Anterior cingulate cortex (tissue), 58 donors: Measurements from ENCODE around the gene WWOX.
"Not testable (repeated sequence)": the region's sequence is repeated elsewhere in the genome, so short reads cannot be mapped to it uniquely, and the experiment has no call there.

Experiments
- DNase-seq, 58 donors: peaks; one replicate each; lab custom pipeline; 2025; lab: John Stamatoyannopoulos, UW

The WWOX gene

DNA sequence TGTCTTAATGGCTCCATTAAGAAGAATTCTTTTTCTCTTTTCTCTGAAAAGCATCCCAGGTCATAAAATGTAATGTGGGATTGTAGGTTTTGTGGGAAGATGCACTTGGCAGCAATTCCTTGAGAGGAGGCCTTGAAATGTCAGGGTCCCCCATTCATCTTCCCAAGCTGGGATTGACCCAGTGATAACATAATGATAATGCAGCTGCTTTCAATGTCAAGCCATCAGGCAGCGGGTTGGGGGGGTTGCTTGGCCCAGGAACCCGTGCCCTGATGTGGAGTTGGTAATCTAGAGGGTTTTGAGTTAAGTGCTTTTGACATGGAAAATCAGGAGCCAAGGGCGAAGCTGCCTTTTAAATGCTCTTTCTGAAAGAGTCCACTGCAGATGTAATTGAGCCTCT lies 484.0 kb downstream of the WWOX start:
- no peak for DNase-seq

DNA sequence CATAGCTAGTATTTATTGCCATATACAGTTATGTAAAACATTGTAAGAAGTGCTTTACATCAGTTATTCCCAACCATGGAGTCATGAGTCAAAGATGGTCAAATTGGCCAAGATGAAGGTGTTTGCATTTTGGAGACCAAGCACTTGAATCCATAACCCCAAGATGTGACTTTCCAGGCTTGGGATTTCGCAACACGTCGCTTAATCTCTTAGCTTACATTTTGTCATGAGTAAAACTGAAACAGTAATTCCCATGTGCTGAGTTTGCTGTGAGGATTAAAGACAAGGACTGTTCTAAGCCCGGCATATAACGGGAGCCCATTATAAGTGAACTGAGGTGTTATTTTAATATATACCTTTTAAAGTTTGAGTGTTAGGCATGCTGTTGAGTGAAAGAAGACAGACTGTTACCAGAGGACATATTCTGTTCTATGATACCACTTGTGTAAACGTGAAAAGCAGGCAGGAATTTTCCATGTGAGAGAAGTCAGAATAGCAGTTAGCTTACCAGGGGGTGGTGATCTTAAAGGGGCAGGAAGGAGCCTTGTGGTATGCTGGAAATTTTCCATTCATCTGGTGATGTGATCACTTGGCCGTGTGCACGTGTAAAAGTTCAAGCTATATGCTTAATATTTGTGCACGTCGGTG lies 484.9 kb downstream of the WWOX start:
- no peak for DNase-seq

- no peak for DNase-seq
Measured at GRCh38 chr16:78584991-78585390, 485.5 kb downstream of the WWOX start.

- DNase-seq = no peak
Measured at GRCh38 chr16:78589331-78589730, 489.9 kb downstream of the WWOX start.

DNA sequence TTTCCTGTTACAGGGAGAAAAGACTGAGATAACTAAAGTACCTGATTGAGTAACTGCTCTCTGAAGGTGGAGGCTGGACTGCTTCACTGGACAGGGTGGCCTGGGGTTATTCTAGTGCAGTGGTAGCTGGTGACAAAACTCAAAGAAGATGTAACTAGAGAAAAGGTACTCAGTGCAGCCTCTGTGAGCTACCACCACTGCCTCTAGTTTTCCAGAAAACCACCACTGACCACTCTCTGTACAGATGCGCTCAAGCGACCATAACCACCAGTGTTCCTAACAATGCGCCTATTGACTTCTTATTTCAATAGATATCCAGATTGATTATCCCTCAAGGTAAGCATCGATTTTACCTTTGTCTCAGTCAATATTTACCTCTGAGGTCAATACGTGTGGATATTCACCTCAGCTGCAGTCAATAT lies 492.2 kb downstream of the WWOX start:
- DNase-seq = no peak

GRCh38 chr16:78592111-78592510 lies 492.7 kb downstream of the WWOX start:
- no peak for DNase-seq

DNA sequence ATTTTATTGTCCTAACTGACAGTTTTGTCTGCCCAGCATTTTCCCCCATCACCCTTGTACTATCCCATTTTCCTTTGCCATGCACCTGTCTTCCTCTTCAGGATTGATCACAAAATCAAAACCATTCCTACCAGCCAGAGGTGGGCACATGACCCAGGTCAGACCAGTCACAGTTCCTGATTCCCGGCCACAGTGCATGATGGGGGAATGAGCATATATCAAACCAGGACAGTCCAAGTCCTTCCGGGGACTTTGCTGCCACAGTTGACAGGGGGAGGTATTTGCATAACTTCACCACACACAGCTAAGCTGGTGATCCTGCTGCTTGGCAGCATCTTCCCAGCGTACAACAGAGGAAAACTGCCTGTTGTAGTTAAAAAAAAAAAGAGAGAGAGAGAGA lies 493.9 kb downstream of the WWOX start:
- no peak for DNase-seq

DNA sequence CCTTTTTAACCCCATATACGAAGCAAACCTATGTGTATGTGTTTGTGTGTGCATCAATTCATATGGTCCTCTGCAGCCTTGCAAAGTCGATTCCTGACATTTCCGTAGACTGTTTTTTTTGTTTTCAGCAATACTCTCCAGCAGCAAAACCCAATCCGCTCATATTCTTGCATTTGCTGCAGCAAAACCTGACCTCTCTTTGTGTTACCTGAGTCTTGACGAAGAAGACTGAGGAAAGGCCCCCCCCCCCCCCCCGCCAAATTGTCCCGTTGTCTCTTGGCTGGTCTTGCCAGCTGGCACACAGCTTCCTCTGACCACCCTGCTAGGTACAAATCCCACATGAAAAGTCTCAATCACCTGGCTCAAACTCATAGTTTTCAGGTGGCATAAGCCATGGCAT lies 494.7 kb downstream of the WWOX start:
- DNase-seq = no peak

DNA sequence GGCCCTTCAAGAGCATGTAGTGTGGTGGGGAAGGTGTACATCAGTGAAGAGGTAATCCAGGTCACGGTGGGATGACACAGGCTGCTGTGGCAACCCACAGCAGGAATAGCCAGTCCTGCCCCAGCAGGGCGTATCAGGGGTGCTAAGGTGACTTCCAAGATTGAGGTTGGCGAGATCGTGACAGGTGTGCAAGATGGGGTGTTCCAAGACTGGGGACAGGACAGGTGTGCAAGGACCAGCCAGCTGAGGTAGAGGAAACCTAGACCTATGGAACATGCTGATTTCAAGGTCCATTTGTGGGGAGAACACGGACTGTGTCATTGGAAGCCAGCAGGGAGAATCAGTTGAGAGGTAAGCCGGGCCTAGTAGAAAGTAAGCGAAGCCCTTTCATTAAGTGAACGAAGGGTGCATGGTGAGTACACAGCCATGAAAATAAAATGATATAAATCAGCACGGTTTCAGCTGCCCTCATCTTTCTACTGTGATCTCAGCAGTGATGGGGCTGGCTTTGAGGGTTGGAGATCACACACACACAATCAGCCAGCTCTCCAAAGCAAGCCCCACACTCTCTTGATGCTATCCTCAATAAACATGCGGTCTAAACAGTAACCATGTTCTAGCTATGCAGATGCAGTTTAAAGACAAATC lies 497.0 kb downstream of the WWOX start:
- no peak for DNase-seq

- no peak for DNase-seq
Measured at GRCh38 chr16:78596996-78597422, 497.6 kb downstream of the WWOX start.

GRCh38 chr16:78597809-78598570 lies 498.5 kb downstream of the WWOX start:
- DNase-seq = no peak

- DNase-seq = no peak
Measured at GRCh38 chr16:78599271-78599670, 499.8 kb downstream of the WWOX start.

GRCh38 chr16:78604423-78605062 lies 505.1 kb downstream of the WWOX start:
- not testable (repeated sequence) for DNase-seq

DNA sequence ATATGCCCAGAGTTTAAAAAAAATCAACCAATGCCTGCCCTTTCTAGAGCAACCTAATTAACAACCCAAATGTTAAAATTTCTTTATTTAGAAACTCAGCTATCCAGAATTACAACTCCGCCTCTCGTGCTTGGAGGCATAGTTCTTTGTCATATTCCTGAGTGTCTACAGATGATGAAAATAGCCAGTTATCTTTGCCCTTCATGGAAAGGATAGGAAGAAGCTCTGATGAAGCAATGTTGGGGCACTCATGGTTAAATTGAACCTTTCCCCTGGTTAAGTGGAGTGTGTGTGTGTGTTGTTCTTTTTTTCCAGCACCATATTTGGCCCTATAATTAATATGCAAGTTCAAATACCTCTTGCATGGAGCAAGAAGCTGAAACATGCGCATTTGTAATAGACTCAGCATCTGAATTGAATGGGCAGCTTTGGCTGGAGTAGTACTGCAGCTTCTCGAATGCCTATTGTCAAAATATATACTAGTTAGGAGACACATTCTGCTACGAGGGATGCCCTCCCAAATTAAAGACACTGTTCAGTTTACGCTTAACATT lies 506.2 kb downstream of the WWOX start:
- DNase-seq = no peak

DNA sequence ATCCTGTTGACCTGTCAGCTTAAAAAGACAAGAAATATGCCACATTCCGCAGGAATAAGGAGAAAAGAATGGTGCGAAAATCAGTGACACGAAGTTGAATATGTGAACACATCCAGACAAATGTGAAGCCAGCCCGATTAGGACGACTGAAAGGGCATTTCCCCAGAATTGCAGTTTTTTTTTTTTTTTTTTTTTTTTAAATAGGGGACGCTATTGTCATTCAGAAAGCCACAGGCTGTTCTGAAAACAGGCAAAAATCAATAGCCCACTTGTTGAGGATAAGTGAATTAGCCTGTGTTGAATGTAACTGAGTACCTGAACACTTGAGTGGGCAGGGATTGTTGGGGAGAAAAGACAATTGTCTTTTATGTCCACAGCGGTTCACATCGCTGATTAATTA lies 507.1 kb downstream of the WWOX start:
- DNase-seq = peak in 2 of 58 donors; percentile 1 to 25

DNA sequence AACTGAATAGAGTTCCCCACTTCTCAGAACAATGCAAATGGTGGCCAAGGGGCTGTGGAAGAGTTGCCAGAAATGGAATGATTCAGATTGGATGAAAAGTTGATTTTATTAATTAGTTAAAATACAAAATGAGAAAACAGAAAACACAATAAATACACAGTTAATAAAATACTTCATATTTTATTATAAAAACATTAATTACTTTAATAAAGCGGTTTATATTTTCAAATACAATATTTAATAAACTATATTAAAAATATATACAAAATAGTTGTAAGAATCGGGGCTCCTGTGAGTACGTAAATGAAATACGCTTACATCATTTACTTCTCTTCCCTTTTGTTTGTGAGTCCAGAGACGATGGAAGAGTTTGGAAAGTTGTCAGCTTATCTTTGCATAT lies 507.6 kb downstream of the WWOX start:
- DNase-seq = no peak

DNA sequence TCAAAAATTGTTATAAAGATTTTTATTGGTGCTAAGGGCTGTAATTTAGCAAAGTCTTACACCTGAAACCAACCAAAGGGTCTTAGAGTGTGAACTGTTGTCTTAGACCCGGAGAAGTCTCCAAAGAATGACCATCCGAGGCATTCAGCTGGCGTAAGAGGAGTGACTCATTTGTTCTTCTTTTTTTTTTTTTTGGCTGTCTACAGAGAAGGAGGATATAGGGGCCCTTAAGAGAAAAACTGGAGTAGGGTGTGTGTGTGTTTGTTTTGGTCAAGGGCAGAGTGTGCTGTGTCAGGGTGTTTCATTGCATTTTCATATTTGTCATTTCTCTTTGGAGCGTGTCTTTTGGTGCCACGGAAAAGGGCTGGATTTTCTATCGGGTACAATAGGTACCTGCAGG lies 508.0 kb downstream of the WWOX start:
- no peak for DNase-seq

GRCh38 chr16:78608305-78608776 lies 508.9 kb downstream of the WWOX start:
- no peak for DNase-seq

- no peak for DNase-seq
Measured at GRCh38 chr16:78609402-78610274, 510.2 kb downstream of the WWOX start.

DNA sequence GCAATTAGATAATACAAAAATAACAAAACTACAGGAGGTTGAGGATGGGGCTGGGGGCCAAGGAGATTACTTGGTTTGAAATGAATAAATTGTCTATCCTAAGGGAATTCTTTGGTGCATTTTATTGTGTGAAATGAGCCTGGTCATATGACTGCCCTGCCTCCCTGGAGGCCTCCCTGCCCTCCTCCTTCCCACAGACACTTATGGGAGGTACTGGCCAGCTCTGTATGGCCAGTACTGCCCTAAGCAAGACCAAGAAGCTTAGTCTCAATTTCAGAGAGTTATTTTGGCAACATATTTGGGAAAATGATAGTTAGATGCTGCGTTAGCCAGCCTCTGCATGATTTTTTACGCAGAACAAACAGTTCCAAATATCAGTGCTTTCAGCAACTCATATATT lies 511.9 kb downstream of the WWOX start:
- DNase-seq = no peak
